ENCODE measurements around the gene NINJ1.
A peak's percentile ranks its signal among the peaks of the same experiment; 100 is the strongest.

NINJ1 gene

DNA sequence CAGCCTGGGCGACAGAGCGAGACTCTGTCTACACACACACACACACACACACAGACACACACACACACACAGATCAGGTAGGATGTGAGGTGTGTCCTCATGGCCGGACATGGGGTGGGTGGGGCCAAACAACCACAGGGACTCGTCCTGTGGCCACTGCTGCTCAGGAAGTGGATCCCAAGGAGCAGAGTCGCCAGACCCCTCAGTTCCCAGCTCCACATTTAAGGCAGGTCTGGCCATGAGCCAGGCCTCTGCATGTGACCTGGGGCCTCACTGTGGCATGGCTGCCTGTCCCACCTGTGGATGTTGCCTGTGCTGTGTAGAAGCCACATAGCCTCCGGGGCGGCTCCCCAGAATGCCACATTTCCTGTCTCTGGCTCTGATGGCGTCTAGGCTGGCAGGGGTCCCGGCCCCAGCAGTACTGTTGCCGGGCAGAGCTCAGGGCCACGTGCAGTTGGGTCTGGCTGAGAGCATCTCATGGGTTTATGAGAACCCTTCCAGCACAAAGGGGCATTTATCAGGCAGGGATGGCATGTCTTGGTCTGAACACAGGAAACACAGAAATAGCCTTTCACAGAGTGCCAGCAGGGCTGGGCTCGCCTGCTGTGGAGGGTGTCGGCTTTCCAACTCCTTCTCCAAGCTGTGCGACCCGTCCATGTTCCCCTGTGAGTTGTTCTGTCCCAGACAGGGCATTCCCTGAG is 9.9 kb upstream of the NINJ1 start:
- H3K9ac ChIP-seq (ENCODE audit: low read length) = no peak overlapping the region
- no peaks in the 10 kb centered on the region for H3K36me3 ChIP-seq (ENCODE audit: low read length)
- no peak overlapping the region for H3K4me3 ChIP-seq (ENCODE audit: insufficient read depth, low read length, poor library complexity, severe bottlenecking)
- H3K27ac ChIP-seq (ENCODE audit: low read depth, low read length) = no peak overlapping the region
- no peaks in the 10 kb centered on the region for H3K79me2 ChIP-seq (ENCODE audit: insufficient read depth, low read length)
- no peaks in the 10 kb centered on the region for H3K27me3 ChIP-seq (ENCODE audit: low read length)
- H4K20me1 ChIP-seq (ENCODE audit: low read depth, low read length) = no peaks in the 10 kb centered on the region
- TF ChIP-seq, protein P1, sequence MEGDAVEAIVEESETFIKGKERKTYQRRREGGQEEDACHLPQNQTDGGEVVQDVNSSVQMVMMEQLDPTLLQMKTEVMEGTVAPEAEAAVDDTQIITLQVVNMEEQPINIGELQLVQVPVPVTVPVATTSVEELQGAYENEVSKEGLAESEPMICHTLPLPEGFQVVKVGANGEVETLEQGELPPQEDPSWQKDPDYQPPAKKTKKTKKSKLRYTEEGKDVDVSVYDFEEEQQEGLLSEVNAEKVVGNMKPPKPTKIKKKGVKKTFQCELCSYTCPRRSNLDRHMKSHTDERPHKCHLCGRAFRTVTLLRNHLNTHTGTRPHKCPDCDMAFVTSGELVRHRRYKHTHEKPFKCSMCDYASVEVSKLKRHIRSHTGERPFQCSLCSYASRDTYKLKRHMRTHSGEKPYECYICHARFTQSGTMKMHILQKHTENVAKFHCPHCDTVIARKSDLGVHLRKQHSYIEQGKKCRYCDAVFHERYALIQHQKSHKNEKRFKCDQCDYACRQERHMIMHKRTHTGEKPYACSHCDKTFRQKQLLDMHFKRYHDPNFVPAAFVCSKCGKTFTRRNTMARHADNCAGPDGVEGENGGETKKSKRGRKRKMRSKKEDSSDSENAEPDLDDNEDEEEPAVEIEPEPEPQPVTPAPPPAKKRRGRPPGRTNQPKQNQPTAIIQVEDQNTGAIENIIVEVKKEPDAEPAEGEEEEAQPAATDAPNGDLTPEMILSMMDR (IDR thresholded peaks at IDR 0.05; ENCODE audit: insufficient read depth, low read length, poor library complexity, severe bottlenecking) = no peak
- TF ChIP-seq EZH2phosphoT487 (conservative IDR thresholded peaks at IDR 0.05; ENCODE audit: low read length) = no peak
- peak overlapping the region; percentile 68 for H2AFZ ChIP-seq (ENCODE audit: low read depth, low read length, severe bottlenecking)
- H3K4me2 ChIP-seq (ENCODE audit: low read depth, low read length, poor library complexity, severe bottlenecking) = no peak overlapping the region
- no peaks in the 10 kb centered on the region for H3K9me2 ChIP-seq (replicated peaks; ENCODE audit: insufficient read depth, low read length)
- no peaks in the 10 kb centered on the region for H3K9me3 ChIP-seq (ENCODE audit: insufficient read depth, low read length)
- no peaks in the 10 kb centered on the region for H3F3A ChIP-seq (ENCODE audit: insufficient read depth)

DNA sequence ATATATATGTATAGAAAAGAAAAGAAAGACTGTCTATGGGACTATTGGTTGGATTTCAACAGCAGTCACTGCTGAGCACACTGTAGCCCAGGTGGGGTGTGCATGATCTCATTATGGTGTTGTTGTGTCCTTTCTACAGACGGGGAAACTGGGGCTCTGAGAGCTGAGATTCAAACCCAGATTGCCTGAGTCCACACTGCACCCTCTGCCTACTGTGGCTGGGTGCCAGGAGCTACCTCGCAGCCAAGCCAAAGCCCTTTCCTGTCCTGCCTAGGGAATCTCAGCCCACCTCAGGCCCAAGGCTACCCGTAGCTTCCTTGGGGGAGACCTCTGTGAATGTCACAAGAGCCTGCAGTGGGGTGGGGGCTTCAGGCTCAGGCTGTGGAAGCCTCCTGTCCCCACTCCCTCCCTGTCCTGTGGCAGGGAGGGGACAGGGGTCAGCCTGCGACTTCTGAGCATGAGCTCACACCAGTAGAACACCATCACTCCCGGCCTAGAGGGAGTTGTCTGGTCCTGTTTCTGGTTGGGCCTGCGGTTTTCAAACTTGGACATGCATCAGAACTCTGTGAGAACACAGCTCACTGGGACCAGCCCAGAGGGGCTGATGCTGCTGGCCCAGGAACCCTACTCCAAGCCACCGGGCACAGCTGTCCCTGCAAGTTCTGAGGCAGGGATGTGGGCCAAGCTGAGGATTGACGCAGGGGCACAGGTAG is 7.9 kb upstream of the NINJ1 start:
- no peak overlapping the region for H2AFZ ChIP-seq (ENCODE audit: low read depth, low read length, severe bottlenecking)

DNA sequence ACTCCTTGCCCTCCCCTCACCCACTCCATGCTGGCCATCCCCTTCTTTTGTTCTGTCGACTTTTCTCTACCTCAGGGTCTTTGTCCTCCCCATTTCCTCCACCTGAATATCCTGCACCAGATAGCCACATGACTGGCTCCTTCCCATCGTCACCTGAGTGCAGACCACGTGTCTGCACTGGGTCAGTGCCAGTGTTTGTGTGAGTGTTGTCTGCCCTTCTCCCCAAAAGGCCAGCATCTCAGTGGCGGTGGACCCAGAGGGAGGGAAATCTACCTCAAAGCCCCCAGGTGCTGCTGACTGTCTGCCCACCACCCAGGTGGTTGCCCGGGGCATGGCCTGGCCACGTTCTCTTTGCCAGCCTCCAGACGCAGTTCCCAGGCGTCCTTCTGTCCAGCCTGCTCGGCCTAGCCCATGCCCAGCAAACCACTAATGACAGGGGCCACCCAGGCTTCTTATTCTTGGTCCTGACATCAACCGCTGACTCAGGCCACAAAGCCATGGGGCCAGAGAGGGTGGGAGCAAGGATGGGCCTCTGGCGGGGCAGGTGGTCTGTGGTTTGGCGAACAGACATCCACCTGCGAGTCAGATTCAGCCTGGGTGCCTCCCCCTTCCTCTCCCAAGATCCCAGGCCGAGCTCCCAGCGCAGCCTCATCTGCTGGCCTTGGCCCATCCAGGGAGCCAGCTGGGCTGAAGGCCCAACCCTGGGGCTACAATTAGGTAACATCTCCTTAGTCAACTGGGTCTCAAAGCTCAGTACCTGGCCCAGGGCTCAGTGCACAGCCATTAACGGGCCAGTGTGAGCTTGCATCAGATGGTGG is 5.5 kb upstream of the NINJ1 start:
- TF ChIP-seq EZH2phosphoT487 (conservative IDR thresholded peaks at IDR 0.05; ENCODE audit: low read length) = no peak
- TF ChIP-seq, protein P1 (IDR thresholded peaks at IDR 0.05; ENCODE audit: insufficient read depth, low read length, poor library complexity, severe bottlenecking) = no peak
- Histone ChIP-seq H3K9me3 (ENCODE audit: insufficient read depth, low read length) (no peaks in the 10 kb centered on the region), H3K9me2 (replicated peaks; ENCODE audit: insufficient read depth, low read length) (no peaks in the 10 kb centered on the region), H3K27me3 (ENCODE audit: low read length) (no peaks in the 10 kb centered on the region), H3K79me2 (ENCODE audit: insufficient read depth, low read length) (no peaks in the 10 kb centered on the region), H4K20me1 (ENCODE audit: low read depth, low read length) (no peaks in the 10 kb centered on the region), H3K27ac (ENCODE audit: low read depth, low read length) (no peak overlapping the region), H3K9ac (ENCODE audit: low read length) (no peak overlapping the region), H3F3A (ENCODE audit: insufficient read depth) (no peaks in the 10 kb centered on the region), H2AFZ (ENCODE audit: low read depth, low read length, severe bottlenecking) (no peak overlapping the region), H3K36me3 (ENCODE audit: low read length) (no peaks in the 10 kb centered on the region), H3K4me2 (ENCODE audit: low read depth, low read length, poor library complexity, severe bottlenecking) (no peak overlapping the region), H3K4me3 (ENCODE audit: insufficient read depth, low read length, poor library complexity, severe bottlenecking) (no peak overlapping the region)

More for the DNA sequence above, 7.9 kb upstream of the NINJ1 start:
- Histone ChIP-seq H3K79me2 (ENCODE audit: insufficient read depth, low read length) (no peaks in the 10 kb centered on the region), H3K4me2 (ENCODE audit: low read depth, low read length, poor library complexity, severe bottlenecking) (no peak overlapping the region), H3K36me3 (ENCODE audit: low read length) (no peaks in the 10 kb centered on the region), H4K20me1 (ENCODE audit: low read depth, low read length) (no peaks in the 10 kb centered on the region), H3K27me3 (ENCODE audit: low read length) (no peaks in the 10 kb centered on the region), H3K9me2 (replicated peaks; ENCODE audit: insufficient read depth, low read length) (no peaks in the 10 kb centered on the region), H3K4me3 (ENCODE audit: insufficient read depth, low read length, poor library complexity, severe bottlenecking) (no peak overlapping the region), H3K9ac (ENCODE audit: low read length) (no peak overlapping the region), H3F3A (ENCODE audit: insufficient read depth) (no peaks in the 10 kb centered on the region), H3K9me3 (ENCODE audit: insufficient read depth, low read length) (no peaks in the 10 kb centered on the region), H3K27ac (ENCODE audit: low read depth, low read length) (no peak overlapping the region)
- TF ChIP-seq, protein P1 (IDR thresholded peaks at IDR 0.05; ENCODE audit: insufficient read depth, low read length, poor library complexity, severe bottlenecking) = no peak
- no peak for TF ChIP-seq EZH2phosphoT487 (conservative IDR thresholded peaks at IDR 0.05; ENCODE audit: low read length)

Measured in SU-DHL-6 (cell line).